ENCODE results near the gene LENG9. TPM values are rescaled to one million over a fixed set of nuclear protein-coding genes. Genes with fewer than 3 reads are reported as not detected.

Gene LENG9
- total RNA-seq, 1 experiment from 2014 or later, result 5.1 TPM

GRCh38 chr19:54453921-54454780 lies 9.4 kb downstream of the LENG9 start:
- ChIA-PET POLR2A (interaction anchor here (0.5 to 0.8 kb wide), 2 partner anchors 585 to 1747 kb away, joined by 9 to 10 read pairs; no protein-coding TSS in a partner anchor), CTCF (no interaction called here)
- H3K9me3 ChIP-seq (ENCODE audit: control insufficient read depth, insufficient read depth, low read depth, low read length), result no peaks in the 10 kb centered on the region
- in situ Hi-C loops (cut with HindIII; ENCODE audit: low pct_unique_long_range_greater_than_20kb, low sequenced_read_pairs) (no loop called here), intact Hi-C loops (cut with micrococcal nuclease; ENCODE audit: unreplicated experiment) (no loop called here)
- no peaks in the 10 kb centered on the region for H3K27me3 ChIP-seq (ENCODE audit: control insufficient read depth, insufficient read depth, low read length)
- ATAC-seq (no peak), DNase-seq (ENCODE audit: low read depth, low spot score) (no peak)
- H3K4me3 ChIP-seq (ENCODE audit: low read depth in 2 of 2, low read length in 2 of 2), result no peak overlapping the region
- no TSS peak for BruUV-seq (replicated peaks)
- H3K4me1 ChIP-seq (ENCODE audit: control insufficient read depth, insufficient read depth, low read length), result peaks cover 12% of the 10 kb centered on the region
- peaks cover 41% of the 10 kb centered on the region for H3K36me3 ChIP-seq (ENCODE audit: control insufficient read depth, insufficient read depth, low read length)
- TF ChIP-seq REST (IDR thresholded peaks at IDR 0.05; ENCODE audit: insufficient read depth in 1 of 2, low read depth in 2 of 2, low read length in 1 of 2), result no peak
- TF ChIP-seq POLR2AphosphoS5 (IDR thresholded peaks at IDR 0.05; ENCODE audit: low read depth, low read length), result no peak
- no peak for TF ChIP-seq CTCF (IDR thresholded peaks at IDR 0.05)
- TF ChIP-seq SIN3A (IDR thresholded peaks at IDR 0.05; ENCODE audit: borderline replicate concordance, insufficient read depth, low read depth, low read length), result no peak
- TF ChIP-seq TCF7L2 (IDR thresholded peaks at IDR 0.05; ENCODE audit: low read depth, low read length), result no peak
- H3K27ac ChIP-seq (ENCODE audit: low read length), result no peak overlapping the region

GRCh38 chr19:54452626-54453025 lies 11.0 kb downstream of the LENG9 start:
- in situ Hi-C loops (cut with HindIII; ENCODE audit: low pct_unique_long_range_greater_than_20kb, low sequenced_read_pairs) (no loop called here), intact Hi-C loops (cut with micrococcal nuclease; ENCODE audit: unreplicated experiment) (no loop called here)
- H3K27ac ChIP-seq (ENCODE audit: low read length), result no peak overlapping the region
- H3K9me3 ChIP-seq (ENCODE audit: control insufficient read depth, insufficient read depth, low read depth, low read length), result no peaks in the 10 kb centered on the region
- CTCF ChIA-PET, result no interaction called here
- H3K4me3 ChIP-seq (ENCODE audit: low read depth in 2 of 2, low read length in 2 of 2), result no peak overlapping the region
- BruUV-seq (replicated peaks), result no TSS peak
- H3K27me3 ChIP-seq (ENCODE audit: control insufficient read depth, insufficient read depth, low read length), result no peaks in the 10 kb centered on the region
- peaks cover 12% of the 10 kb centered on the region for H3K4me1 ChIP-seq (ENCODE audit: control insufficient read depth, insufficient read depth, low read length)
- no peak for DNase-seq (ENCODE audit: low read depth, low spot score)
- no peak for ATAC-seq
- TF ChIP-seq SIN3A (IDR thresholded peaks at IDR 0.05; ENCODE audit: borderline replicate concordance, insufficient read depth, low read depth, low read length) (no peak), CTCF (IDR thresholded peaks at IDR 0.05) (no peak), REST (IDR thresholded peaks at IDR 0.05; ENCODE audit: insufficient read depth in 1 of 2, low read depth in 2 of 2, low read length in 1 of 2) (no peak), POLR2AphosphoS5 (IDR thresholded peaks at IDR 0.05; ENCODE audit: low read depth, low read length) (no peak), TCF7L2 (IDR thresholded peaks at IDR 0.05; ENCODE audit: low read depth, low read length) (no peak)
- POLR2A ChIA-PET, result no interaction called here
- peaks cover 35% of the 10 kb centered on the region for H3K36me3 ChIP-seq (ENCODE audit: control insufficient read depth, insufficient read depth, low read length)

Measured in Panc1 (cell line).